Fibroblast of skin of abdomen (primary cell): ENCODE data around the gene MPP1.

ENCODE experiments used
- DNase-seq: peaks from one replicate; pipeline ENCODE4 v3.0.0-alpha.2; 2013

The MPP1 gene

DNA sequence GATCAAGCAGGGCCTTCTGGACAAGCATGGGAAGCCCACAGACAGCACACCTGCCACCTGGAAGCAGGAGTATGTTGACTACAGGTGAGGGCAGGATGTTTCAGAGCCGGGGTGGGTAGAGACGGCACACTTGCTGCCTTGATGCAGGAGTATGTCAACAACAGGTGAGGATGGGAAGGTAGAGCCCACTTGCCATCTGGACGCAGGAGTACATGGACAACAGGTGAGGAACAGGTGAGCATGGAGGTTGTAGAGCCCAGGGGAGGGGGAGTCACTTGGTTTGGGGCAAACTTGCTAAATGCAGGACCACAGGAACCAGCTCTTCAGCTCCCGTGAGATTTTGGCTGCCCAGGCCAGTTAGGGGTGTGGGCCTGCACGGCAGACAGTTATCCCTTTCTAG is 30.7 kb downstream of the MPP1 start:
- DNase-seq = no peak

DNA sequence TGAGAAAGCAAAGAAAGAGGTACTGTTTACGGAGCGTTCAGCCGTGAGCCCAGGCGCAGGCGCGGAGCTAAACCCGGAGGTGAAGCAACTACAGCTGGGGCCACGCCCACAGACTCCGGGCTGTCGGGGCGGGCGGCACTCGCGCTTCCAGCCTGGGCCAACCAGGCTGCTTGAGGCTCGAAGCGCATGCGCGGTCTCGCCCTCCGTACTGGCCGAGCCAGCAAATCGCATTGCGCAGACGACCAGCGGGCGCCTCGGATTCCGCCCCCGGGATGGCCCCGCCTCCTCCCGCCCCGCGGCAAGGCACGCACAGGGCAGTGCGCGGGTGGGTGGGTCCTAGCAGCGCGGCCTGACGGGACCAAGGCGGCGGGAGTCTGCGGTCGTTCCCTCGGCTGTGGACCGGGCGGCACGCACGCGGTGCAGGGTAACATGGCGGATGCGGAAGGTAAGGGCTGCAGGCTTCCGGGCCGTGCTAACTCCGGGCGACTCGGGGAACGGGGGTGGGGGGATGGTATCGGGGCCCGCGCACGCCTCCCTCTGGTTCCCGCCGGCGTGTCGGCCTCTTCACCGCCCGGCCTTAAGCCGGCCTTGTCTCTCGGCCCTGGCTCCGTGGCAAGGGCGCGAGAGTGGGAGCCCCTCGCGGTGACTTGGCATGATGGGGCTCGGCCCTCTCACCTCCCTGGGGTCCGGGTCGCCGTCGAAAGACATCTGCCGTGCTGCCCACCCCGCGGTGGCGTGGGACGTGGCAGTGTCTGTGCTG is 42.6 kb downstream of the MPP1 start, which contains the start of gene DKC1:
Gene DKC1 (plus strand): TSS at position 328 of the 760 bp plus-strand sequence. CDS start 102 bp downstream, at position 430.
- peak; percentile 94 for DNase-seq

DNA sequence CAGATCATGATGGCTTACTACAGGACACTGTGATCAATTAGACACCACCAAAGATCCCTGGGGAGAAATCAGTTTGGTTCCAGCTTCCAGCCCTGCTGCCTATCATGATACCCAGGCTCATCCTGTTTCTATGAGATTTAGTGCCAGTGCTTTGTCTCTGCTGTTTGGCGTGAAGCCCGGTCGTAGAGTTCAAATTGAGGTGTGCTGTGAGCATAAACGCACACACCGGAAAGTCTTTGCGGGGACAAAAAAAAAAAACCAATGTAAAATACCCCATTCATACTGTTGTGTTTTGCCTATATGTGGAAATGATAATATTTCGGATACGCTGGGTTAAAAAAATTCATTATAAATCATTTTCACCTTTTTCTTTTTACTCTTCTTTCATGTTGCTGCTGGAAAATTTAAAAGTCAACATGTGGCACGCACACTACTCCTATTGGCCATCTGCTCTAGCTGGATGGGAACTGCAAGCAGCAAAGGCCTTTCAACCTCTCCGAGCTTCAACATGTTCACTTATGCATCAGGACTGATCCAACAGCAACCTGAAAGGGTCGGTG is 43.2 kb downstream of the MPP1 start:
- DNase-seq = no peak

DNA sequence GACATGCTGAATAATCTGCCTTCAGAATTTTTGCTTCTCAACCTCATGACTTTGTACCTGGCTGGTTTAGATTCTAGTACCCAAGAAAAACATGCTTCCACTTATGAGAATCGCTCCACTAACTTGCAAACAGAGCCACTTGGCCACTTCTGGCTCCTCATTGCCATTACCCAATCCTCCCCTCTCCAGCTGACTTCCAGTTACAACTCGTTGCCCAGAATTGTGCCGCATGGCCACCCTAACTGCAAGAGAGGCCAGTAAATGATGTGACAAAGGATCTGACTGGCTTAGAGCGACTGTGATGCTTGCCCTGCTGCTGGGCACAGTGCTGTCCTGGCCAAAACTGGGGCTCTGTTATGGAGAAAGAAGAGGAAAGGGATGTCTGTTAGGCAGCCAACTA is 46.6 kb downstream of the MPP1 start:
- DNase-seq = no peak

DNA sequence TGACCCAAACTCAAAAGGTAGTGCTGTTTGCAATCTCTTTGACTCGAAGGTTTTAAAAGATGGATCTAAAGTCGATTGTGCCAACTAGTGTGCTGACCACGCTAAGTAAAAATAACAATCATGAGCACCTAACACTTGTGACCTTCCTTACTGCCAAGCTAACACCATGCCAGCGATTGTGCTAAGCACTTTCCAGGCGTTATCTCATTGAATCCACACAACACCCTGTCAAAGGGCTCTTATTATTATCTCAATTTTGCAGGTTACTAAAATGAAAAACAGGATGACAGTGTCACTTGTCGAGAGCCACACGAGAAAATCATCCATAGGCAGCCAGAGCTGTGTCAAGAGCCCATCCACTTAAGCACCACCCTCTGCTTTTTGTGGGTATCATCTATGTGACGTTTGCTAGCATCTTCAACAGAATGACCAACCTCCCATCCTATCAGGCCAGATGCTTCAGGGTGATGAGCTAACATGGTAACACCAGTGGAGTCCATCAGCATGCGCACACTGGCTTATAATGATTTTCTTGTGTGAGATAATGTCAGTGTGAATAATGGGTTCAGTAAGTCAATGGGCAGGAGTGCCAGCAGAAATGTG is 53.5 kb downstream of the MPP1 start:
- no peak for DNase-seq

DNA sequence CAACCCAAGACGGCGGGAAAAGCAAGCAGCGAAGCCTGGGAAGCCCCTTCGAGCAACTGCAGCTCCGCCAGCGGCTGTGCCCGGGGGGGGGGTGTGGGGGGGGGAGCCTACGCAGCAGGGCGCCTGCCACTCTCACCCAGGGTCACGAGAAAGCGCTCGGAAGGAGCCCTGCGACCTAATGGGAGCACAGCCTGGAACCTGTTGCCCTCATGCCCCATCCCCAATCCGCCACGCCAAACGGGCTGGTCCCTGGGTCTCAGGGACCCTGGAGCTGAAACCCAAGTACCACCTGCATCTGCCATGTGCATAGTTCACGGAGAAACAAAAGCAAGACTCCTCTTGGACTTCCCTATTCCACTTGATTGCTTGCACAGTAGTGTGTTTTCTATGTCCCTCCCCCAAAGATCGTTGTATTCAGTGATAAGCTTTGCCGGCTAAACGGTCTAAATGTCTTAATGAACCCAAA is 54.0 kb downstream of the MPP1 start:
- no peak for DNase-seq

DNA sequence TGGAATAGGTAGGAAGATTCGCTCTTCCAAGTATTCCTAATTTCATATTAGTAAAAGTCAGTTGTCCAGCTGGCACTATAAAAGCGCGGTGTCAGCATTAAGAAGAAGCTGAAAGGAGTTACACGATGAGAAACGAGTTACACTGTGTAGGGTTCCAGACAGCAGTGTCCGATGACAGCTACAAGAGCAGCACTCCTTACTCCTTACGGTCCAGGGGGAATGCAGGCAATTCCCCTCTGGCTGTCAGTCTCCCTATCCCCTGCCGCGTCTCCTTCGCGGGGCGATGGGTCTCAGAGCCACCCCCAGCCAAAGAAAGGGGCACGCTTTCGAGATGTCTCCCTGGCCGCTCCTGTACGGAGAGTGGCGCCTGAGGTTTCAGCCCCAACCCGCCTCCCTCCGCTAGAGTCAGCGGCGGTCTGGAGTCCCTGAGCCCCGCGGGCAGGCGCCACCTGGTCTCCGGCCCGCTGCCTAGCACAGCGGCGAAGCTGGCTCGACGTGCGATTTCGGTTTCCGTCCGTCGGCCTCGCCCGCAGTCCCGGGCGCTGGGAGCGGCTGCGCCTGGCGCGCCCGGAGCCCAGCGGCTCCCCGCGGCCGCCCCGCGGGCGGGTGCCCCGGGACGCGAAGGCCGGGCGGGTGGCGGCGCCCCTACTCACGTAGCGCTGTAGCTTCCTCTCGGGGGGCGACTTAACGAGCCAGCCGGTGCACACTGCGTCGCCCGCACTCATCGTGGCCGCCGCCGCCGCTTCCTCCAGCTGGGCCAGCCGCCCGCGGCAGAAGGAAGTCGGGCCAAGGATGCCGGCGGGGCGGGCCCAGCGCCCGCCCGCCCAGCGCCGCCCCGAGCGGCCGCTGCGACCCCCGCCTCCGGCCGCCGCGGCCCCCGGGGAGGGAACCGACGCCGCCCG is 54.7 kb downstream of the MPP1 start, which contains the start of gene GAB3:
Gene GAB3 (minus strand): TSS at position 777 of the 902 bp plus-strand sequence. CDS start 52 bp downstream, at position 725.
- no peak for DNase-seq

GRCh38 chrX:154749856-154750255 is 55.4 kb downstream of the MPP1 start:
- DNase-seq = no peak

- DNase-seq = peak; percentile 48
Observed at GRCh38 chrX:154748712-154749339, 56.5 kb downstream of the MPP1 start.

- no peak for DNase-seq
Observed at GRCh38 chrX:154742613-154743012, 62.7 kb downstream of the MPP1 start.

- no peak for DNase-seq
Observed at GRCh38 chrX:154739952-154740465, 65.3 kb downstream of the MPP1 start.

- peak; percentile 76 for DNase-seq
Observed at GRCh38 chrX:154738011-154738738, 67.1 kb downstream of the MPP1 start.

GRCh38 chrX:154737136-154737535 is 68.1 kb downstream of the MPP1 start:
- no peak for DNase-seq

DNA sequence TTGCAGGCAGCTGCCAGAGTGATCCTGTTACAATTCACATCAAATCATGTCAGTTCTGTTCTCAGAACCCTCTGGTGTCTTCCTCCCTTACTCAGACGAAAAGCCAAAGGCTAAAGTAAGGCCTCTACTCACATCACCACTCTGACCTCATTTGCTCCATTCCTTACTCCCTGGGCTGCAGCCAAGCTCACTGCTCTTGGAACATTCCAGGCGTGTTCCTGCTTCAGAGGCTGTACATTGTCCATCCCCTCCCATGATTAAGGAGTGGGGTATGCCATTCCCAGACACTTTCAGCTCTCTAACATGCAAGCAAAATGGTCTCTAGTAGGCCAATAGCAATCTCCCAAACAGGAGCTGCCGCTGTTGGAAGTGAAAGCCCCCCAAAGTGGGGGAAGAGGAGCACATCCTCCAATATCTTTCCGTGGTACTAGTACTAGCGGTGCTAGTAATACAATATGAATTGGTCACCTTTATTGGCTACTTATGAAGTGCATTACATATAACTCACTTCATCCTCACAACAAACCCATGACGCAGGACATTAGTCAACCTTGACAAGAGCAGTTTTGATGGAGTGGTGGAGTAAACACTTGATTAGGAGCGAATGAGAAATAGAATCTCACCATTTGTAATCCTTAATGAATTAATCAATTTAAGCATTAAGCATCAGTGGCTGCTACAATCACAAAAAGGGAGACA is 69.4 kb downstream of the MPP1 start:
- peak; percentile 92 for DNase-seq

DNA sequence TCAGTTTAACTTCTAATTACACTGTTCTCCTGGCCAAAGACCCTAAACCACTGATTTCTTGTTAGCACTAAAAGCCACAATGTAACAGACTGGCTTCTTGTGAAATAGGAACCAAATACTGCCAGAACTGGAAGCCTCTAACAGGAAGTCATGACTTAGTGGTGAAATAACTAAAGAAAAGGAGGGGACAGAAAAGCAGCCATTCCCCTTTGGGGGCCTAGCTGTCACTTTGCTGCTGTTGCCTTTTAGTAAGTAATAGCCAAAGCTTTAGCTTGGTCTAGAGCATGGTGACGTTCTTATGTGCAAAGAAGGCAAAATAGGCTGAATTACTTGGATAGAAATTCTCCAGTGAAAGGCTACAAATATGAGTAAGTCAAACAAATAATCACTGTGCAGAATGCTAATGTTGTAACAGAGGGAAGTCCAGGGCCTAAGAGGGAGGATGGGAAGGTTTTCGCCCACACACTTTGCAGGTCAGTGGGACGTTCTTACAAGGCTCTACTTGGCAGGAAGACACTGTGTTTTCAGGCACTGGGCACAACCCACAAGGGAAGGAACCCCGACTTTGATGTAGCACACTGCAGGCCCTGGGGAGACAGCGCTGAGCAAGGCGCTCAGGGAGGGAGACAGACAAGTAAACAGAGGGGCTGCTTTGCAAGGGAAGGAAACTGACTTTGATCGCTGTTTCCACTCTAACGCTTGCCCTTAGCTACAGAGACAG is 71.1 kb downstream of the MPP1 start:
- peak; percentile 31 for DNase-seq

GRCh38 chrX:154733066-154733425 is 72.2 kb downstream of the MPP1 start:
- no peak for DNase-seq

GRCh38 chrX:154732421-154733065 is 72.7 kb downstream of the MPP1 start:
- DNase-seq = peak; percentile 42

- no peak for DNase-seq
Observed at GRCh38 chrX:154731881-154732280, 73.4 kb downstream of the MPP1 start.

GRCh38 chrX:154731184-154731583 is 74.1 kb downstream of the MPP1 start:
- no peak for DNase-seq
